Endothelial cell of umbilical vein (primary cell): ENCODE data around the gene MUC2. TPM values are rescaled to one million over a fixed set of nuclear protein-coding genes. Genes with fewer than 3 reads are reported as not detected.

Source experiments
- BruUV-seq: library from RNA; stranded (reverse); fragments of 400-500 nt; replicated peaks from 2 replicates; lab custom pipeline; 2021; lab: Mats Ljungman, UMichigan
- CTCF ChIA-PET: fragments of 300-600, 350-600 bp; sonication (Branson Sonifier 250); formaldehyde crosslinking; loops from one replicate; lab custom pipeline; 2021; ENCODE audit warnings: antibody characterized with exemption, inconsistent platforms; lab: Charles Lee
- POLR2A ChIA-PET: fragments of 300-600, 350-600 bp; sonication (Branson Sonifier 250); formaldehyde crosslinking; loops from one replicate; lab custom pipeline; 2021; ENCODE audit warnings: antibody characterized with exemption, inconsistent platforms; lab: Charles Lee
- DNase-seq: peaks from one replicate; pipeline ENCODE4 v3.0.0-alpha.2; 2011; ENCODE audit warnings: low read depth, low spot score
- FAIRE-seq: peaks from 2 replicates; lab custom pipeline; 2011; peaks lifted over from hg19 to GRCh38; lab: Jason Lieb, UNC
- H2AFZ ChIP-seq: 2 replicates; pipeline ENCODE4 v1.6.0; 2012; ENCODE audit warnings: low read depth, low read length, control low read depth, inconsistent platforms
- H3K27ac ChIP-seq: 2 replicates; pipeline ENCODE4 v1.5.1; 2011; ENCODE audit warnings: low read depth, mild to moderate bottlenecking, control low read depth, low read length, moderate library complexity; ENCODE audit not compliant: insufficient read depth
- H3K27me3 ChIP-seq, 2 experiments: 2 replicates each; pipeline versions ENCODE4 v1.6.0 to v1.6.1; 2011; ENCODE audit warnings: low read length in 2 of 2, mixed read lengths in 1 of 2; ENCODE audit not compliant: control insufficient read depth in 2 of 2, insufficient read depth in 2 of 2
- H3K36me3 ChIP-seq, 2 experiments: 2 replicates in 1 of 2; 3 replicates in 1 of 2; pipeline ENCODE4 v1.5.1; 2011; ENCODE audit warnings: low read length in 2 of 2, mild to moderate bottlenecking in 1 of 2, moderate library complexity in 1 of 2; ENCODE audit not compliant: control insufficient read depth in 2 of 2, insufficient read depth in 2 of 2; ENCODE audit errors: extremely low read depth in 1 of 2
- H3K4me1 ChIP-seq: 3 replicates; pipeline ENCODE4 v1.5.1; 2011; ENCODE audit warnings: mild to moderate bottlenecking, low read length; ENCODE audit not compliant: control insufficient read depth, insufficient read depth; ENCODE audit errors: extremely low read depth
- H3K4me2 ChIP-seq: 2 replicates; pipeline ENCODE4 v1.6.1; 2011; ENCODE audit warnings: low read length, control low read depth, mixed read lengths; ENCODE audit not compliant: insufficient read depth
- H3K4me3 ChIP-seq, 3 experiments: fragments of 200-600 bp in 1 of 3; sonication (generic), shearing (Covaris generic) in 1 of 3; replicated peaks in 1 of 3; 2 replicates each; pipeline ENCODE4 v1.5.1; 2011 to 2016; ENCODE audit warnings: control low read depth in 3 of 3, low read length in 3 of 3, mild to moderate bottlenecking in 2 of 3, inconsistent platforms in 1 of 3, low read depth in 1 of 3, moderate library complexity in 1 of 3; ENCODE audit not compliant: insufficient read depth in 1 of 3
- H3K79me2 ChIP-seq: 2 replicates; pipeline ENCODE4 v1.6.0; 2012; ENCODE audit warnings: low read length, inconsistent platforms; ENCODE audit not compliant: control insufficient read depth, insufficient read depth
- H3K9ac ChIP-seq: replicated peaks from 2 replicates; pipeline ENCODE3; 2011; ENCODE audit warnings: low read length, control low read depth; ENCODE audit not compliant: insufficient read depth; ENCODE audit errors: extremely low read depth
- H3K9me1 ChIP-seq: replicated peaks from 3 replicates; pipeline ENCODE4 v1.6.0; 2011; ENCODE audit warnings: mild to moderate bottlenecking, low read length; ENCODE audit not compliant: control insufficient read depth, insufficient read depth; ENCODE audit errors: extremely low read depth
- H3K9me3 ChIP-seq: replicated peaks from 2 replicates; pipeline ENCODE4 v1.5.1; 2012; ENCODE audit warnings: low read length, inconsistent platforms; ENCODE audit not compliant: control insufficient read depth, insufficient read depth
- H4K20me1 ChIP-seq: replicated peaks from 2 replicates; pipeline ENCODE3; 2011; ENCODE audit warnings: mild to moderate bottlenecking, low read length; ENCODE audit not compliant: control insufficient read depth, insufficient read depth; ENCODE audit errors: extremely low read depth
- EZH2 ChIP-seq: IDR thresholded peaks from 2 replicates; pipeline ENCODE4 v1.6.1; 2012; ENCODE audit warnings: borderline replicate concordance, low read depth, mild to moderate bottlenecking, moderate library complexity, low read length, inconsistent platforms; ENCODE audit not compliant: severe bottlenecking
- JUN ChIP-seq: IDR thresholded peaks from 2 replicates; pipeline ENCODE4 v1.6.1; 2011; ENCODE audit warnings: borderline replicate concordance, low read depth; ENCODE audit not compliant: insufficient read length, insufficient read depth
- MYC ChIP-seq: IDR thresholded peaks from one replicate; pipeline ENCODE4 v1.6.1; 2011; ENCODE audit warnings: mild to moderate bottlenecking, low read depth, low read length
- POLR2A ChIP-seq: IDR thresholded peaks from 2 replicates; pipeline ENCODE4 v1.6.1; 2012; ENCODE audit warnings: low read depth, mild to moderate bottlenecking, control low read depth, low read length
- POLR2AphosphoS5 ChIP-seq: IDR thresholded peaks from 2 replicates; pipeline ENCODE4 v1.6.1; 2012; ENCODE audit warnings: low read depth, mild to moderate bottlenecking, control low read depth, low read length, moderate library complexity; ENCODE audit not compliant: insufficient read depth
- dilution Hi-C: fragments of 300-500 bp; cut with MboI; formaldehyde crosslinking; loops from one replicate; pipeline ENCODE4 v1.15.0; 2019; ENCODE audit warnings: low sequenced_read_pairs; ENCODE audit not compliant: extremely low pct_ligation_motif_present
- intact Hi-C: fragments of 100-400 bp; cut with micrococcal nuclease; formaldehyde crosslinking; loops from one replicate; pipeline ENCODE4 v1.10.0; 2022
- polyA plus RNA-seq, 4 experiments: library from polyadenylated mRNA; depleted of rRNA in 3 of 4; stranded (reverse) in 3 of 4; unstranded in 1 of 4; fragments of >200 nt; gene quantifications; 2 replicates each; pipeline versions ENCODE4 v1.2.1 to v1.2.3, GENCODE V29; 2011 to 2012; ENCODE audit warnings: missing spikeins in 1 of 4
- total RNA-seq: library from RNA; stranded (reverse); gene quantifications from 2 replicates; pipeline ENCODE4 v1.2.3, GENCODE V29; 2021
- TF ChIP-seq, protein P1 (sequence below): IDR thresholded peaks from 2 replicates; pipeline ENCODE4 v1.6.1; 2011; ENCODE audit not compliant: insufficient read depth, insufficient read length
- TF ChIP-seq, protein P2 (sequence below), 2 donors: IDR thresholded peaks; 1 replicate in 1 of 2; 2 replicates in 1 of 2; pipeline ENCODE4 v1.5.1; 2011; ENCODE audit warnings: low read length in 2 of 2, mild to moderate bottlenecking in 2 of 2, moderate library complexity in 2 of 2, control low read depth in 1 of 2, inconsistent platforms in 1 of 2, low read depth in 1 of 2; ENCODE audit not compliant: insufficient read depth in 1 of 2; ENCODE audit errors: extremely low read depth in 1 of 2

The MUC2 gene
- total and polyA plus RNA-seq, 2 donors (not counting 3 experiments of a cell fraction or from before 2014, with no cell fraction given), result not detected

DNA sequence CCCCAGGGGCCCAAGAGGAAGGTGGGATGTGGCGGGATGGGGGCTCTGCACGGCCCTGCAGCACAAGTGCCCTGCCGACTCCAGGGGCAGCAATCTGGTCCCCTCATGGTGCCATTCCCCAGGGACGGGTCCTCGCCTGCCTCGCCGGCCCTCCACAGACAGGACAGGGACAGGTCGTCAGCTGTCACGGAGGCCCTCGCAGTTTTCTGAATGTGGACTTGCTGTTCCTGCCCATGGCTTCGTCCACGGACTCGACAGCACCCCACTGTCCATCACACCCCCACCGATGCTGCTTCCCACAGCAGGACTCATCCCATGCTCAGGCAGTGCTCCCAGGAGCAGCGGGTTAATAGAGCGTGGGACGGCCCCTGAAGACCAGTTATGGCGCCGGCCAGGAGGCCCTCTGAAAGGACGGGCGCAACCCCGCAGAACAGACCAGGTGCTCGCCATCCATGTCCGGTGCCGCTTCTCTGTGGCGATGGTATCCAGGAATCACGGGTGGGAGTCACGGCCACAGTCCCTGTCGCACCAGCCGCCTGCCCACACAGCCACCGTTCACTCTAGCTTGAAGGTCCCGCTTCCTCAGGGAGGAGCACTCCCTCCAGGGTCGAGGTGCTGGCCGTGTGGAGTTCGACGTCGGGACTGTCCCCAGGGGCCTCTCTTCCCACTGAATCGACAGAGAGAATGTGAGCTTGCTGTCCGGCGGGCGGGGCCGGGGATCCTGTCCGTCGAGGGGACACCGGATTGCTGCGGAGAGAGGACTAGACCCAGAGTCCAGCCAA, 18.5 kb upstream of the MUC2 start:
- Histone ChIP-seq H3K9me3 (no peaks in the 10 kb centered on the region), H3K27ac (no peak overlapping the region), H3K79me2 (no peaks in the 10 kb centered on the region), H4K20me1 (no peaks in the 10 kb centered on the region), H2AFZ (no peak overlapping the region), H3K27me3 (no peaks in the 10 kb centered on the region), H3K4me1 (no peaks in the 10 kb centered on the region), H3K9me1 (no peaks in the 10 kb centered on the region), H3K4me2 (no peak overlapping the region), H3K36me3 (no peaks in the 10 kb centered on the region), H3K4me3 (no peak overlapping the region), H3K9ac (no peak overlapping the region)
- intact Hi-C loops (no loop called here), dilution Hi-C loops (no loop called here)
- TF ChIP-seq JUN, result no peak
- TF ChIP-seq MYC, result no peak
- no peak for TF ChIP-seq POLR2AphosphoS5
- TF ChIP-seq POLR2A, result no peak
- TF ChIP-seq, protein P1, sequence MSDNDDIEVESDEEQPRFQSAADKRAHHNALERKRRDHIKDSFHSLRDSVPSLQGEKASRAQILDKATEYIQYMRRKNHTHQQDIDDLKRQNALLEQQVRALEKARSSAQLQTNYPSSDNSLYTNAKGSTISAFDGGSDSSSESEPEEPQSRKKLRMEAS, result no peak
- TF ChIP-seq, protein P2, sequence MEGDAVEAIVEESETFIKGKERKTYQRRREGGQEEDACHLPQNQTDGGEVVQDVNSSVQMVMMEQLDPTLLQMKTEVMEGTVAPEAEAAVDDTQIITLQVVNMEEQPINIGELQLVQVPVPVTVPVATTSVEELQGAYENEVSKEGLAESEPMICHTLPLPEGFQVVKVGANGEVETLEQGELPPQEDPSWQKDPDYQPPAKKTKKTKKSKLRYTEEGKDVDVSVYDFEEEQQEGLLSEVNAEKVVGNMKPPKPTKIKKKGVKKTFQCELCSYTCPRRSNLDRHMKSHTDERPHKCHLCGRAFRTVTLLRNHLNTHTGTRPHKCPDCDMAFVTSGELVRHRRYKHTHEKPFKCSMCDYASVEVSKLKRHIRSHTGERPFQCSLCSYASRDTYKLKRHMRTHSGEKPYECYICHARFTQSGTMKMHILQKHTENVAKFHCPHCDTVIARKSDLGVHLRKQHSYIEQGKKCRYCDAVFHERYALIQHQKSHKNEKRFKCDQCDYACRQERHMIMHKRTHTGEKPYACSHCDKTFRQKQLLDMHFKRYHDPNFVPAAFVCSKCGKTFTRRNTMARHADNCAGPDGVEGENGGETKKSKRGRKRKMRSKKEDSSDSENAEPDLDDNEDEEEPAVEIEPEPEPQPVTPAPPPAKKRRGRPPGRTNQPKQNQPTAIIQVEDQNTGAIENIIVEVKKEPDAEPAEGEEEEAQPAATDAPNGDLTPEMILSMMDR (IDR thresholded peaks at IDR 0.05; ENCODE audit: extremely low read depth in 1 of 2, insufficient read depth in 1 of 2, low read depth in 1 of 2, low read length in 2 of 2), result no peak
- TF ChIP-seq EZH2, result no peak
- FAIRE-seq, result no peak
- ChIA-PET CTCF (interaction anchor here (1.8 to 1.9 kb wide), 2 partner anchors 11 to 208 kb away, joined by 5 read pairs; no protein-coding TSS in a partner anchor), POLR2A (no interaction called here)
- DNase-seq, result no peak
- no TSS peak for BruUV-seq
